Measurements from ENCODE around the gene MYLK4. TPM values are rescaled to one million over a fixed set of nuclear protein-coding genes. Genes with fewer than 3 reads are reported as not detected.

Gene MYLK4
- total RNA-seq, 1 donor from 2014 or later, result 1.1 TPM

DNA sequence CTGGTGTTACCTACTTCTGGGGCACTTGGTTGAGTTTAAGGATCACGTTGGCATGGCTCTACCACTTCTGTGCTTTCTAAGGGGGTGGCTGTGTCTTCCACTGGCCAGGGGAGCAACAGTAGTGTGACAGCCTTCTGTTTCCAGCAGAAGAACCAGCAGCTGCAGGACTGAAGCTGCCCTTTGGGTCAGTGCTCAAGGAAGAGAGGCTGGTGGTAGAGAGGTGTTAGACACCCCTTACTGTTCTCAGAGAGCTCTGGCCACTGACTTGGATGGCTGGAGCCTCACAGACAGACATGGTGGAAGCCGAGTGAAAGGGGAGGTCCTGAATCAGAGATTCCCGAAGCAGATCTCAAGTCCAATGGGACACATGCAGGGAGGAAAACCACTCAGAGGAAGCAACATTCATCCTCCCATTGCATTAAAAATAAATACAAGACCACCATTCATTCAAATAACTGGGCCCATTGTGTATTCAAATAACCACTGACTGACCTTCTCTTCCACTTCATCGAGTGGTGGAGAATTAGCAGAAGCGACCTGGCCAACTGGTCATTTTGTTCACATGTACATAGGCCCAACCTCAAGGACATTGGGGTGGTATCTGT, 106.7 kb downstream of the MYLK4 start:
- Mint-ChIP-seq H3K27ac (ENCODE audit: unreplicated experiment) (no peak overlapping the region), H3K4me3 (ENCODE audit: unreplicated experiment) (no peak overlapping the region), H3K27me3 (ENCODE audit: low read depth) (peaks cover 1% of the 10 kb centered on the region), H3K9me3 (ENCODE audit: low read depth) (no peaks in the 10 kb centered on the region), H3K36me3 (ENCODE audit: low read depth) (no peaks in the 10 kb centered on the region), H3K4me1 (ENCODE audit: low read depth) (peaks cover 19% of the 10 kb centered on the region)
- TF ChIP-seq, protein P1, sequence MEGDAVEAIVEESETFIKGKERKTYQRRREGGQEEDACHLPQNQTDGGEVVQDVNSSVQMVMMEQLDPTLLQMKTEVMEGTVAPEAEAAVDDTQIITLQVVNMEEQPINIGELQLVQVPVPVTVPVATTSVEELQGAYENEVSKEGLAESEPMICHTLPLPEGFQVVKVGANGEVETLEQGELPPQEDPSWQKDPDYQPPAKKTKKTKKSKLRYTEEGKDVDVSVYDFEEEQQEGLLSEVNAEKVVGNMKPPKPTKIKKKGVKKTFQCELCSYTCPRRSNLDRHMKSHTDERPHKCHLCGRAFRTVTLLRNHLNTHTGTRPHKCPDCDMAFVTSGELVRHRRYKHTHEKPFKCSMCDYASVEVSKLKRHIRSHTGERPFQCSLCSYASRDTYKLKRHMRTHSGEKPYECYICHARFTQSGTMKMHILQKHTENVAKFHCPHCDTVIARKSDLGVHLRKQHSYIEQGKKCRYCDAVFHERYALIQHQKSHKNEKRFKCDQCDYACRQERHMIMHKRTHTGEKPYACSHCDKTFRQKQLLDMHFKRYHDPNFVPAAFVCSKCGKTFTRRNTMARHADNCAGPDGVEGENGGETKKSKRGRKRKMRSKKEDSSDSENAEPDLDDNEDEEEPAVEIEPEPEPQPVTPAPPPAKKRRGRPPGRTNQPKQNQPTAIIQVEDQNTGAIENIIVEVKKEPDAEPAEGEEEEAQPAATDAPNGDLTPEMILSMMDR (IDR thresholded peaks at IDR 0.05), result no peak
- no peak for DNase-seq (ENCODE audit: low spot score)

DNA sequence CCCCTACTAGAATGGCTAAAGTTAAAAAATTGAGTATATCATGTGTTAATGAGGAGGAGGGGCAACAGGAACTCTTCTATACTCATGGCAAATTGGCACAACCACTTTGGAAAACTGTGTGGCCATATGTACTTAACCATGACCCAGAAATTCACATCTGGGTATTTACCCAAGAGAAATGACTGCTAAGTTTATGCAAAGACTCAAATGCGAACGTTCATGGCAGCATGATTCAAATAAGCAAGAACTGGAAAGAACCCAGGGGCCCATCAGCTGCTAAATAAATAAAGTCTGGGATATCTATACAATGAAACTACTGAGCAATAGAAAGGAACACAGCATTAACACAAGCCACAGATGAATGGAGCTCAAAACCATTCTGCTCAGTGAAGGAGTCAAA, 107.6 kb downstream of the MYLK4 start:
- Mint-ChIP-seq H3K27ac (ENCODE audit: unreplicated experiment) (no peak overlapping the region), H3K27me3 (ENCODE audit: low read depth) (peaks cover 1% of the 10 kb centered on the region), H3K9me3 (ENCODE audit: low read depth) (no peaks in the 10 kb centered on the region), H3K36me3 (ENCODE audit: low read depth) (no peaks in the 10 kb centered on the region), H3K4me3 (ENCODE audit: unreplicated experiment) (no peak overlapping the region), H3K4me1 (ENCODE audit: low read depth) (peaks cover 19% of the 10 kb centered on the region)
- no peak for DNase-seq (ENCODE audit: low spot score)
- TF ChIP-seq, protein P1 (IDR thresholded peaks at IDR 0.05), result no peak

DNA sequence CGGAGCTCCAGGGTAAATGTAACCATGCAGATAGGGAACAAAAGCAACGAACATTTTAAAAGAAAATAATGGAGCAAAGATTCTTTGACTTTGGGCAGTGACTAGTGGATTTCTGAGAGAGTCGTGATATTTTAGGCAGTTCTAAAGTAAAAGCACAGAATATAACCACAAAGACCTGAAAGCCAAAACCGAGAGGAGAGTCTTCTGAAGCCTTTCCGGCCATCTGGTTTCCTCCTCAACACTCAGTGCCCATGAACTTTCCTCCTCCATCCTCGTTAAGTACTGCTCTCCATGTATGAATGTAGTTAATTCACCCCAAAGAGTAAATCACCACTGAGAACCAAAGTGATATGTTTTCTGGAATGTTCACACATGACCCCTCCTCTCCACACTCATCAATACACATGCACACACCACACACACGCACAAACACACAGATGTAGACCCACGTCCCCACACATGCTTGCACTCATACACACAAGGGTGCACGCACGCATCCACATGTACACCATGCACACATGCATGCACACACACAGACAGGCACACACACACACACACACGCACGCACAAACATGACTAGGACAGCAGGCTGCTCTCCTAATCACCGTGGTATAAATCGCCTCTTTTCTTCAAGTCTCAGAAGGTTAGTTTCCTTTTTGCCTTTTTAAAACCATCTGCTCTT, 109.5 kb downstream of the MYLK4 start:
- H3K27ac Mint-ChIP-seq (ENCODE audit: unreplicated experiment), result no peak overlapping the region
- no peak overlapping the region for H3K4me3 Mint-ChIP-seq (ENCODE audit: unreplicated experiment)
- peaks cover 15% of the 10 kb centered on the region for H3K4me1 Mint-ChIP-seq (ENCODE audit: low read depth)

DNA sequence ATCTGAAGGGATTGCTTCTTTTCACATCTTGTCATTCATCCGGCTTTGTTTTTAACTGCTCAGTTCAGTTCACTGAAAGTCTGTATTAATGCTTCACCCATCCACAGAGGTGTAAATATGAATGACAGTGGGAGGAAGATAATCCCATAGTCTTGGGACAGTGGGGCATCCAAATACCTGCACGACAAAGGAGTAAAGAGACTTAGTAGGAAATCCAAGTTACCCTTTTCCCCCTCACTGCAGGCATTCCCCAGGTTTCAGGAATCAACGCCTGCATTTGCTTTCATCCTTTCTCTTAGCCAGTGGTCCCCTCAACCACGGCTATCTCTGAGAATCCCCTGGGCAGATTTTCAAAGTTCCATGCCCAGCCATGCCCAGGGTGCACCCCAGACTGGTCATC, 110.2 kb downstream of the MYLK4 start:
- peaks cover 15% of the 10 kb centered on the region for H3K4me1 Mint-ChIP-seq (ENCODE audit: low read depth)

More for the DNA sequence above, 109.5 kb downstream of the MYLK4 start:
- H3K9me3 Mint-ChIP-seq (ENCODE audit: low read depth), result no peaks in the 10 kb centered on the region
- no peak for DNase-seq (ENCODE audit: low spot score)
- peaks cover 1% of the 10 kb centered on the region for H3K27me3 Mint-ChIP-seq (ENCODE audit: low read depth)
- TF ChIP-seq, protein P1 (IDR thresholded peaks at IDR 0.05), result no peak
- no peaks in the 10 kb centered on the region for H3K36me3 Mint-ChIP-seq (ENCODE audit: low read depth)

DNA sequence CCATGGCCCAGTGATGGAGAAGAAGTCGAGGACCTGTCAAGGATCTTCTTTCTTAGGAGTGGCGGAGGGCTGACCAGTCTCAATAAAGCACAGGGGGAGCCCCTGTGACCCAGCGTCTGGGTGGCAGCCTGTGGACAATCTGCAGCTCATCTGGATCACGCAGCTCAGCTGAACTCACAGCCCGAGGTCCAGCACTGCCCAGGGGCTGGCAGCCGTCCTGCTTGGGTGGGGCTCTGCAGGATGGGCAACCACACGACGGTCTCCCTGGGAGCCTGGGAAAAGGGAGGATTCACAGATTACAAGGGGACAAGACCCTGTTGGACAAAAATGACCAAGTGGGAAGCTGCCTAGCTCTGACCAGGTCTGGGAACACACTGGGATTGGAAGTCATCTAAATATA, 110.8 kb downstream of the MYLK4 start:
- Mint-ChIP-seq H3K4me1 (ENCODE audit: low read depth) (peaks cover 19% of the 10 kb centered on the region), H3K27ac (ENCODE audit: unreplicated experiment) (peak overlapping the region; percentile 76), H3K9me3 (ENCODE audit: low read depth) (no peaks in the 10 kb centered on the region), H3K36me3 (ENCODE audit: low read depth) (no peaks in the 10 kb centered on the region), H3K4me3 (ENCODE audit: unreplicated experiment) (no peak overlapping the region), H3K27me3 (ENCODE audit: low read depth) (peaks cover 1% of the 10 kb centered on the region)
- DNase-seq (ENCODE audit: low spot score), result no peak
- TF ChIP-seq, protein P1 (IDR thresholded peaks at IDR 0.05), result no peak

More for the DNA sequence above, 110.2 kb downstream of the MYLK4 start:
- TF ChIP-seq, protein P1 (IDR thresholded peaks at IDR 0.05), result no peak
- Mint-ChIP-seq H3K9me3 (ENCODE audit: low read depth) (no peaks in the 10 kb centered on the region), H3K4me3 (ENCODE audit: unreplicated experiment) (no peak overlapping the region), H3K27ac (ENCODE audit: unreplicated experiment) (no peak overlapping the region), H3K27me3 (ENCODE audit: low read depth) (peaks cover 1% of the 10 kb centered on the region), H3K36me3 (ENCODE audit: low read depth) (no peaks in the 10 kb centered on the region)
- DNase-seq (ENCODE audit: low spot score), result no peak

All from chondrocyte (in vitro differentiated cells).